HG03159 (cell line): ENCODE results near the gene MACROH2A1.
A peak's percentile ranks its signal among the peaks of the same experiment; 100 is the strongest.

Source experiments
- ATAC-seq: cut with Tn5 transposase; IDR thresholded peaks from one replicate; pipeline ENCODE4 v1.9.1; 2021; ENCODE audit warnings: mild to moderate bottlenecking, moderate library complexity; ENCODE audit not compliant: unreplicated experiment

The MACROH2A1 gene

GRCh38 chr5:135436951-135437418 is 38.0 kb upstream of the MACROH2A1 start:
- ATAC-seq = no peak

GRCh38 chr5:135435467-135436330 is 36.7 kb upstream of the MACROH2A1 start:
- no peak for ATAC-seq

- no peak for ATAC-seq
Measured at GRCh38 chr5:135434591-135435466, 35.8 kb upstream of the MACROH2A1 start.

GRCh38 chr5:135433681-135434426 is 34.8 kb upstream of the MACROH2A1 start:
- no peak for ATAC-seq

- ATAC-seq = no peak
Measured at GRCh38 chr5:135432113-135432512, 33.1 kb upstream of the MACROH2A1 start.

DNA sequence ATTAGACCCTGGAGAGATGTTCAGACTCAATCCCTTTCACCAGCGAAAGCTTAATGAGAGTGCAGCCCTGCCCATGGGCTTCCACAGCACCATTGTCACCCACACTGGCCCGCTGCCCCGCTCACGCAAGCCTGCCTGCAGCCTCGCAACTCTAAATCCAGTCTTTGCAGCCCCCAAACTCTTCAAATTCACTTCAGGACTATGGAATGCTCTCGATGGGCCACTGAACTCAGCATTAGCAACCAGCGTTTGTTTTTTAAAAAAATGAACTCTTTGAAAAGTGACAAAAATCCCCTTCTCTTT is 31.1 kb upstream of the MACROH2A1 start:
- ATAC-seq = no peak

GRCh38 chr5:135429301-135430134 is 30.5 kb upstream of the MACROH2A1 start:
- ATAC-seq = no peak

- no peak for ATAC-seq
Measured at GRCh38 chr5:135428586-135428985, 29.6 kb upstream of the MACROH2A1 start.

- ATAC-seq = peak; percentile 96
Measured at GRCh38 chr5:135426102-135427082, 27.4 kb upstream of the MACROH2A1 start.

GRCh38 chr5:135425641-135426040 is 26.6 kb upstream of the MACROH2A1 start:
- ATAC-seq = no peak

DNA sequence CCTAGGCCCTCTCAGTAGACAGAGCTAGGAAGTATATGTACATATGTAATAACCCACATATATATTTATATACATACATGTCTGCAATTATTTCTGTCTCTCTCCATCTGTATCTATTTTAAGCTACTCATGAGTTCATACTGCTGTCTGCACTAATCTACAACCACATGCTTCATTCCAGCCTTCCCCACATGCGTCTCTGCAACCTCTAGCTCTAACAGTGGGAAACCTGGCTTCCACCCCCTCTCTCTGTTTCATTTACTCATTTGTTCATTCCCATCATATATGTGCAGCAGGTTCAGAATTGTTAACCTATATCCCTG is 24.8 kb upstream of the MACROH2A1 start:
- ATAC-seq = no peak

DNA sequence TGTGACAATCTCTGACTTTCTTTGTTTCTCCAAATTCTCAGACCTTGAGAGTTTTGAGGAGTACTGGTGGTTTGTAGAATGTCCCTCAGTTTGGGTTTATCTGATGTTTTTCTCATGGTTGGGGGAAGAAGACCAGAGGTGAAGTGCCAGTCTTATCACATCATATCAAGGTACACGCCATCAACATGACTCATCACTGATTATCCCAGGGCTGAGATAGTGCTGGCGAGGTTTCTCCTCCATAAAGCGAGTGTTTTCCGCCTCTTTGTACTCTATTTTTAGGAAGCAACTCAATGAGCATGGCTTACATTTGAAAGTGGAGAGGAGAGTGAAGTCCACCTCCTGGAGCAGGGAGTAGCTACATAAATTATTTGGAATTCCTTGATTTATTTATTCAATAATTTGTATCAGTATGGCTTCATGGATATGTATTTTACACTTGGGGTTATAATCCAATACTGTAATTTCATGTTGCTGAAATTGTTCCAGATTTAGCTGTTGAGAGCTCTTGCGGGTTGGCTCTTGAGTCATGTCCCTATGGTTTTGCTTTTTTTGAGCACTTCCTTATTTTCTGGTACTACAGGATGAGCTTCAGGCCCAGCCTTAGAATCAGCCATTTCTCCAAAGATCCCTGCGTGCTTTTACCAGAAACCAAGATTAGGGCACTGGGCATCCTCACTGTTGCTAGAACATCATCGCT is 24.3 kb upstream of the MACROH2A1 start:
- no peak for ATAC-seq

GRCh38 chr5:135422419-135422818 is 23.4 kb upstream of the MACROH2A1 start:
- no peak for ATAC-seq

GRCh38 chr5:135417083-135417482 is 18.1 kb upstream of the MACROH2A1 start:
- no peak for ATAC-seq

- ATAC-seq = no peak
Measured at GRCh38 chr5:135405082-135405481, 6.1 kb upstream of the MACROH2A1 start.

GRCh38 chr5:135402031-135402430 is 3.0 kb upstream of the MACROH2A1 start:
- no peak for ATAC-seq

- no peak for ATAC-seq
Measured at GRCh38 chr5:135400866-135401265, 1.8 kb upstream of the MACROH2A1 start.

GRCh38 chr5:135399794-135400542 is 937 bp upstream of the MACROH2A1 start:
- no peak for ATAC-seq
